Ishikawa (cell line): Measurements from ENCODE around the gene ODF4.

Experiments used
- CEBPB ChIP-seq: IDR thresholded peaks from 2 replicates; pipeline ENCODE4 v1.6.1; 2012
- CREB1 ChIP-seq: IDR thresholded peaks from 2 replicates; pipeline ENCODE4 v1.6.1; 2012; ENCODE audit warnings: low read depth
- EGR1 ChIP-seq: IDR thresholded peaks from 2 replicates; pipeline ENCODE4 v1.6.1; 2012
- EP300 ChIP-seq: IDR thresholded peaks from 2 replicates; pipeline ENCODE4 v1.6.1; 2012; ENCODE audit warnings: borderline replicate concordance
- FOXM1 ChIP-seq: IDR thresholded peaks from 2 replicates; pipeline ENCODE4 v1.6.1; 2012; ENCODE audit warnings: low read depth, borderline replicate concordance
- MAX ChIP-seq: IDR thresholded peaks from 2 replicates; pipeline ENCODE4 v1.6.1; 2012
- NFIC ChIP-seq: IDR thresholded peaks from 2 replicates; pipeline ENCODE4 v1.6.1; 2012
- RAD21 ChIP-seq: IDR thresholded peaks from 2 replicates; pipeline ENCODE4 v1.6.1; 2012; ENCODE audit warnings: low read depth
- REST ChIP-seq: IDR thresholded peaks from 2 replicates; pipeline ENCODE4 v1.6.1; 2012; ENCODE audit warnings: low read depth, mild to moderate bottlenecking
- TAF1 ChIP-seq: IDR thresholded peaks from 2 replicates; pipeline ENCODE4 v1.6.1; 2012; ENCODE audit warnings: low read depth, mild to moderate bottlenecking
- TCF12 ChIP-seq: IDR thresholded peaks from 2 replicates; pipeline ENCODE4 v1.6.1; 2012; ENCODE audit warnings: low read depth
- TEAD4 ChIP-seq: IDR thresholded peaks from 2 replicates; pipeline ENCODE4 v1.6.1; 2012
- USF1 ChIP-seq: IDR thresholded peaks from 2 replicates; pipeline ENCODE4 v1.6.1; 2012
- YY1 ChIP-seq: IDR thresholded peaks from 2 replicates; pipeline ENCODE4 v1.6.1; 2012; ENCODE audit warnings: low read depth
- ZBTB7A ChIP-seq: IDR thresholded peaks from 2 replicates; pipeline ENCODE4 v1.6.1; 2012; ENCODE audit warnings: low read depth

The ODF4 gene

GRCh38 chr17:8337802-8338752, 1.6 kb upstream of the ODF4 start:
- TF ChIP-seq EGR1 (no peak), CREB1 (no peak), TCF12 (no peak), CEBPB (no peak), REST (no peak)

GRCh38 chr17:8338753-8339140, 893 bp upstream of the ODF4 start:
- no peak for TF ChIP-seq RAD21
- TF ChIP-seq USF1 = no peak
- no peak for TF ChIP-seq TCF12

- TF ChIP-seq TCF12 = no peak
- no peak for TF ChIP-seq FOXM1
- no peak for TF ChIP-seq TAF1
- TF ChIP-seq NFIC = no peak
- no peak for TF ChIP-seq RAD21
- TF ChIP-seq MAX = no peak
- TF ChIP-seq YY1 = no peak
- no peak for TF ChIP-seq REST
- TF ChIP-seq TEAD4 = no peak
- no peak for TF ChIP-seq CEBPB
- TF ChIP-seq EP300 = no peak
- TF ChIP-seq ZBTB7A = no peak
- no peak for TF ChIP-seq CREB1
- TF ChIP-seq EGR1 = no peak
Observed at GRCh38 chr17:8341456-8341855, 1.8 kb downstream of the ODF4 start.

- TF ChIP-seq EGR1 (no peak), NFIC (no peak), YY1 (no peak), ZBTB7A (no peak), CREB1 (no peak), TAF1 (no peak), RAD21 (no peak)
Observed at GRCh38 chr17:8345052-8345690, 5.5 kb downstream of the ODF4 start.

GRCh38 chr17:8345951-8346665, 6.5 kb downstream of the ODF4 start:
- TF ChIP-seq NFIC (no peak), EP300 (no peak)

- TF ChIP-seq CREB1 (no peak), RAD21 (no peak), CEBPB (no peak), USF1 (no peak), FOXM1 (no peak), TAF1 (no peak), TCF12 (no peak), REST (no peak), MAX (no peak), ZBTB7A (no peak), TEAD4 (no peak), EP300 (no peak), NFIC (no peak), EGR1 (no peak), YY1 (no peak)
Observed at GRCh38 chr17:8350339-8350738, 10.7 kb downstream of the ODF4 start.
